HG03045 (cell line): ENCODE data around the gene COMMD1.
"Not testable (repeated sequence)": the region's sequence is repeated elsewhere in the genome, so short reads cannot be mapped to it uniquely, and the experiment has no call there.

Experiments used
- ATAC-seq: cut with Tn5 transposase; IDR thresholded peaks from one replicate; pipeline ENCODE4 v1.9.1; 2021; ENCODE audit warnings: mild to moderate bottlenecking, moderate library complexity; ENCODE audit not compliant: unreplicated experiment

The COMMD1 gene

DNA sequence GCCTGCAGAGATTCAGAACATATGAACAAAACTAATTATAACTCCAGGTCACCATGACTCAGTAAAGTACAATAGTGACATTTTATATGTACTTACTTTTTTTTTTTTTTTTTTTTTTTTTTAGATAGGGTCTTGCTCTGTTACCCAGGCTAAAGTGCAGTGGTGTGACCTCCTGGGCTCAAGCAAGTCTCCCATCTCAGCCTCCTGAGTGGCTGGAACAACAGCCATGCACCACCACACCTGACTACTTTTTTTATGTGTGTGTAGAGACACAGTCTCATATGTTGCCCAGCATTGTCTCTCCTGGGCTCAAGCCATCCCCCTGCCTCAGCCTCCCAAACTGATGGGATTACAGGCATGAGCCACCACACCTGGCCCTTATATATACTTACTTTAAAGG, 159.8 kb downstream of the COMMD1 start:
- ATAC-seq = no peak

DNA sequence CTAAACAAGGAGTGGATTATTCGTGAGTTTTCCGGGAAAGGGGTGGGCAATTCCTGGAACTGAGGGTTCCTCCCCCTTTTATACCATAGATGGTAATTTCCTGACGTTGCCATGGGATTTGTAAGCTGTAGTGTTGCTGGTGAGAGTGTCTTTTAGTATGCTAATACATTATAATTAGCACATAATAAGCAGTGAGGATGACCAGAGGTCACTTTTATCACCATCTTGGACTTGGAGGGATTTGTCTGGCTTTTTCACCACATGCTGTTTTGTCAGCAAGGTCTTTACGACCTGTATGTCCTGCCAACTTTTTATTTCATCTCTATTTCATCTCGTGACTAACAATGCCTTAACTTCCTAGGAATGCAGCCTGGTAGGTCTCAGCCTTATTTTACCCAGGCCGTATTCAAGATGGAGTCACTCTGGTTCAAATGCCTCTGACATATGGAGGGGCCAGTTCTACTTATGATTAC, 165.7 kb downstream of the COMMD1 start:
- no peak for ATAC-seq

DNA sequence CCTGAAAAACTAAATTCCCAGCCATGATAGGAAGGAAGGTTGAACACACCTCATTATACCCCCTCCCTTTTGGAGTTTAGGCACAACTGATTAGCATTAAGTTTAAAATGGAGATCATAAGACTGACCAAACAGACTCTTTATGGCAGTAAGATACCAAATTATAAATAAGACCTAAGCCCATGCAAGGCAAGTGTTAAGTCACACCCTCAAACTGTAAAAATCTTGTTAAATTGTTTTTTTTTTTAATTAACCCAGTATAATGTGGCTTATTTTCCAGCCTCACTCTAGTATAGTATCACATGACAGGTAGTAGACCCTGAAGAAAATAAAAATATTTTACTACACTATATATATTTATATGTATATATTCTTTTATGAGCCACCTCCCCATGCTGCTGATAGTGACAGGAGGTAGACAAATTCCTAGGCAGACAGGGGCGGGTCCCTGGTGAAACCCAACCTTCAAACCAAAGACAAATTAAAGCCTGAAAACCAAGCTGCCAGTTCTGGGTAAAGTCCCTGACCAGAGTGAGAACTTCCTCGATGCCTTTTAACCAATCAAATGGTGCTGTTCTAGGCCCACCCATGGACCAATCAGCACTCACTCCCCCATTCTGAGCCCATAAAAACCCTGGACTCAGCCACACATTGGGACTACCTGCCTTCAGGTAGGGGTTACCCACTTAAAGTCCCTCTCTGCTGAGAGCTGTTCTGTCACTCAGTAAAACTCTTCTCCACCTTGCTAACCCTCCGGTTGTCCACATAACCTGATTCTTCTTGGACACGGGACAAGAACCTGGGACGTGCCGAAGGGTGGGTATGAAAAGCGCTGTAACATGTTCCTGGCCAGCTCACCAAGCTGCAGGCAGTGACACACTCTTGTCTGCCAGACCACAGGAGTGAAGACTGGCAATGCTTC, 166.5 kb downstream of the COMMD1 start:
- no peak for ATAC-seq

DNA sequence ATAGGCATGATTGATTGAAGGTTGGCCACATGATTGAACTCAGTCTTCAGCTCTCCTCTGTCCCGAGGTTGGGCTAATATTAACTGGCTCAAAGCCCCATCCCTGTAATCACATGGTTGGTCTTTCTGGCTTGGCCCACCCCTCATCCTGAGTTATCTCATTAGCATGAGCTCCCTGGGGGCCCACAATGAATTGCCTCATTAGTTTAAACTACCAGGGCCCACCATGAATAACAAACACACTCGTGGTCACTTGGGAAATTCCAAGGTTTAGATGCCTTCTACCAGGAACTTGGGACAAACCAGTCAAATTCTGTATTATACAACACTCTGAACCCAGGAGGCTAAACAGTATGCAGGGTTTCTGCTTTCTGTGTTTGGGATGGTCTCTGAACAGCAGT, 168.8 kb downstream of the COMMD1 start:
- no peak for ATAC-seq

DNA sequence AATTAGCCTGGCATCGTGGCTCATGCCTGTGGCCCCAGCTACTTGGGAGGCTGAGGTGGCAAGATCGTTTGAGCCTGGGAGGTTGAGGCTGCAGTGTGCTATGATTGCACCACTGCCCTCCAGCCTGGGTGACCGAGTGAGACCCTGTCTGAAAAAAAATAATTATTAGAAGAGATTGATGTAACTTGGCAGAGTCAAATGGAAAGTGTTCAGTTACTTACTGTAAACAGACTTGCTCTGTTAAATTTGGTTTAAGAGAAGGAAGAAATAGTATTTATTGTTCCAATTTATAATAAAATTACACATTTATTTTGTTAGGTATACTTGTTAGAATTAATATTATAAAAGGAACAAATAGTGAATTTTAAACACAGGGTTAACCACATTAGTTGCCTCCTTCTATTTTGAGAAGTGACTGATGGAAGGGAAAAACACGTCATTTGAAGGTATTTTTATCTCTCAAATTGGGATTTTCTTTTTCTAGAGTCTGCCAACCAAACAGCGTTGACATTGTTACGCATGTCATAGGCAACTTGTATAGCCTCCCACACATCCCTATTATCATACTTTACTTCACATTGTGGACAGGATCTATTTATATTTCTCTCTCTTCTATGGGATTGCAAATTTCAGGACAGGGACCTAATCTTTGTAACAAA, 171.6 kb downstream of the COMMD1 start:
- no peak for ATAC-seq

DNA sequence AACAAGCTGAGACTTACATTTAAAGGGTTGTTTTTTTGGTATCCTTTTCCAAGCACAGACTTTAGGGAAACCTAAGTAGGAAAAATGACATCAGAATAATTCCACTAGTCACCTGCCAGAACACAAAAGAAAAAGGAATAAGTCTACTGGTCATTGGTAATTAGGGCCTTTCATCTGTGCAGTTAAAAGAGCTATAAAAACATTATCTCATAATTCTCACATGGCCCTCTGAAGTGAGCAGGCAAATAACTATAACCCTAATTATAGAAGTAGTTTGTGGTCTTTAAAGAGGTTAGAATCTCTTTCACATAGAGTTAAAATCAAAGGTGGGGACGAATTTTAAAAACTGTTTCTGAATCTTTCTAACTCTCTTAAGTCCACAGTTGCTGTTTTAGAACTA, 179.3 kb downstream of the COMMD1 start:
- no peak for ATAC-seq

DNA sequence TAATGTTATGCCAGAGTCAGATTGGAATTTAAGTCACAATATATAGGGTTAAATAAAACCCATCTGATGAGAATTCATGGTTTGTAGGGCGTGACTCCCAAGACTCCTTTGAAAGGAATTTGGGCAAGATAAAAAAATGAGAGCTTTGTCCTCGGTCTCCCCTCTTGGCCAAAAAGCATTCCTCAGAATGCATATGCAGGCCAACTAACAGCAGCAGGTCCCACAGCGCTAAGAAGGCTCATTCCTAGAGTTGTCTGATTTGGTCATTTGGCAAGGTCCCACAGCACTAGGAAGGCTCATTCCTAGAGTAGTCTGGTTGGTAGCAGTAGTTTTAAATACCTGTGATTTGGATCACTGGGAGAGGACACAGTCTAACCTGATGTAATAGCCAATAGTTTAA, 184.2 kb downstream of the COMMD1 start:
- ATAC-seq = no peak

DNA sequence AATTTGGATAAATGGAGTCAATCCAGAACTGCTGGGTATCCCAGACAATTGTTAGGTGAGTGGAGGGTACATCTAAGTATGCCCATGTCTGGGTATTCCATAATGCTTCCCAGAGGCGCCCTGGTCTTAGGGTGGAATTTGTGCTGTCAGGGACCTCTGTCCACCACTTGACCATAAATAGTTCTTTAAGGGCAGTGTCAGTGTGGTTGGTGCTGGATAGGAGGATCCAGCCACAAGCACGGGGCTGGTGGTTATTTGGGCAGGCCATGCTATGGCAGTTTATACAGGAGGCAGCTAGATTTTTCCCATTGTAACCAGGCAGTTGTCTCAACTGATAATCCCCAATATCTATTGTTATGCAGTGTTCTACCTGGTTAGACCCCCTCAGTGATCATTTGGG, 186.0 kb downstream of the COMMD1 start:
- ATAC-seq = no peak

DNA sequence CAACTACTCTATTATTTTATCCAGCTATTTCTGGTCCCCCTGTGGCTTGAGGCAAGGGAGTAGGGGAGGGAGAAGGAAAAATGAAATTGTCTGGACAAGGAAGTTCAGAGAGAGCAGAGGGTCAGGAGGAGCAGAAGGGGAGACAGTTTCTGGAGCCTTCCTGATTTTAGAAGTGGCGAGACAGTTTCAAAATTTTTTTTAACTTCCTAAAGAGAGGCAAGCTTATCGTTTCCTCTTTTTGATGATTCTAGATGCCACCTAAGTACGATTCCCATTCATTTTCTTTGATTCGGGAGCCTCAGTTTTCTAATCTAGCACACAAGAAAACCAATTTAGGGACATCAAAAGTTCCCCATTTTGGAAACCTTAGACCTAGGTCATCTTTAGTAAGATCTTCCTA, 193.6 kb downstream of the COMMD1 start:
- ATAC-seq = peak; percentile 15

DNA sequence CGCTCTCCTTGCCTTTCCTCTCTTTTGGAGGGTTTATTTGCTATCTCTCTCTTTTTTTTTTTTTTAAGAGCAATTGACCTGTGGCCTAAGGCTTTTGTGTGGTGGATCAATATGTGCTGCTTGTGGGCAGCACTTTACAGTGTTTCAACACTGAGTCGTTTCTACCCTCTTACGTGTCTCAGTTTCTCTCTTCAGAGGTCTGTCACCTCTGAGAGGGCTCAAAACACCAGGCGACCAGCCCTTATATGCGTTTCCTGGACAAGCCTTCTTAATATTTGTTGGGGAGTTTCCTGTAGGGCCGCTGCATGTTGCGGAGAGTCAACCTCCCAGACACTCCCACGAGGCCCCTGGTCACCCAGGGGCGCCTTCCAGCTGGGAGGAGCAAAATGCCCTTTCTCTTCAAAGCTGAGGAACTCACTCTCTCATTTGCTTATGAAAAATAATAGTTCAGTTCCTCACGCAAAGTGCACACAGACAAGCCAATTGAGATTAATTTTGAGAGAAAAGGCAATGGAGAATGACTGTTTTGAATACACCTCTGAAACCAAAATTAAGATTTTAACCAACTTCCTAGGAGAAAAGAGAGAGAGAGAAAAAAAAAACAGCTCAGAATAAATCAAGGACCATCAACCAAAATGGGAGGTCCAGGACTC, 194.2 kb downstream of the COMMD1 start:
- peak; percentile 87 for ATAC-seq

DNA sequence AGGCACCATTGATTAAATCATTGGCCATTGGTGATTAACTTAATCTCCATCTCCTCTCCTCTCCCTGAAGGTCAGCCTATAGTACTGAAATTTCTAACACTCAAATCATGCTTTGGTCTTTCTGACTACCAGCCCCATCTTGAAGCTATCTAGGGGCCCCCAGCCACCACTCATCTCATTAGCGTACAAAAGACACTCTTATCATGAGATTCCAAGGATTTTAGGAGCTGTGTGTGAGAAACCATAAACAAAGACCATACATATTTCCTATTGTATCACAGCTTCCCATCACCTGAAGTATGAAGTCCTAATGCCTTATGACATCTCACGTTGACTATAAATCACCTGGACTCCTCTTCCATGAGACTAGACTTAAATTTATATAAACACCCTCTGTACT, 196.4 kb downstream of the COMMD1 start:
- no peak for ATAC-seq

DNA sequence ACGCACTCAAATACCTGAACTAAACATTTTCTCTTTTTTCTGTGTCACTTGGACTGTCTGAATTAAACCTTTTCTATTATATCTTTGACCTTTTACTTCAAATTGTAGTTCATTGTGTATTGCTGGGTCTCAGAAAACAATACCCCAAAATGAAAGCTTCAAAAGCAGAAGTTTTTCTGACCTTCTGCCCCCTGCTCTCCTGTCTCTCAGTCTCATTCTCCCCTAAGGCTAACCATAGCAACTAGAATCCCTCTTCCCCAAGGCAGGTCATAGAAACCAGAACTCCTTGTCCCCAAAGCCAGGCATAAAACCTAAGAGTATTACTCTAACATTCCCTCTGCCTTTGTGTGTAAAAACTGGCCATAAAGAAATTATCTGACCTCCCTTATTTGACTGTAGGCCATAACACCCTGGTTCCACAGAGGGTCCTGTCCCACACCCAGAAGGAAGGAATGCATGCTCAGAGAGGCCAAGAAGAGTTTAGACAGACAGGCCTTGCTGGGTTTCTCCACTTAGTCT, 197.0 kb downstream of the COMMD1 start:
- no peak for ATAC-seq

DNA sequence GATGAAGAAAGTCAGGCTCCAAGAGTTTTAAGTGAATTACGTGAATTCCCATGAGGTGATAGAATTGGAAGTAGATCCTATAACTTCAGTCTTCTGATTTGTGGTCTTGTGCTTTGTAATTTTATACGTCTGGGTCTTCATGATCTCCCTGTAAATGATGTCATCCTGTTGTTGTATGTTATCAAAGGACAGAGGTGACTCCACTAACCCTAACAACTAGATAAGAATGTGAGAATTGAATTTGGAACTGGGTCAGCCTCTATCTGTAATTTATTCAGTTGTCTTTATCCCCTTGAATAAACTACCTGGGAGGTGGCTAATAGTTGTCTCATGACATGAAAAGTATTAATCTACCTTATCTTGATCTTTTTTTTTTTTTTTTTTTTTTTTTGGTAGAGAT, 204.1 kb downstream of the COMMD1 start:
- no peak for ATAC-seq

DNA sequence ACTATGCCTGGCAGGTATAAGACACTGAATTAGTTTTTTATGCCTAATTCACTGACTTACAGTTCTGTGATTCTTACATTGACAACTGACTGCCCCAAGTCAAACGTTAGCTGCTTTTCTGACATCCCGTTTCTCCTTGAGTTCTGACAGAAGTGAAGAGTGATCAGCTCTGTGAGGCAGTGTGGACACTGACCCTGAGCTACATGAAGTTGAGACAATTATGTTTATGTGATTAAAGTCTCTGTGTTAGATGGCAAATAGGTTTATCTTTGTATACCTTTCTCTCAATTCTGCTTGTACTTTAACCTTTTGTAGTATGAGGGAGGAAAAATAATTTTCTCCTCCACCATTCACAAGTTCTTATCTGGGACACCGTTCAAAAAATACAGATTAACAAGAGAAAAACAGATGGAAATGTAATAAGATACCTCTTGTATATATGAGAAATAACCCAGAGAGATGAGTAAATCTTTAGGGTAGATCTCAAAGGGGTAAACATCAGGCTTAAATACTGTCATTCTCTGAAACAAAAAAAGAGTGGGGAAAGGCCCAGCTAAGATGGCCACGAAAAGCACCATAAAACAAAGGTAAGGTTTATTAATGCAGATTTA, 205.0 kb downstream of the COMMD1 start:
- no peak for ATAC-seq

DNA sequence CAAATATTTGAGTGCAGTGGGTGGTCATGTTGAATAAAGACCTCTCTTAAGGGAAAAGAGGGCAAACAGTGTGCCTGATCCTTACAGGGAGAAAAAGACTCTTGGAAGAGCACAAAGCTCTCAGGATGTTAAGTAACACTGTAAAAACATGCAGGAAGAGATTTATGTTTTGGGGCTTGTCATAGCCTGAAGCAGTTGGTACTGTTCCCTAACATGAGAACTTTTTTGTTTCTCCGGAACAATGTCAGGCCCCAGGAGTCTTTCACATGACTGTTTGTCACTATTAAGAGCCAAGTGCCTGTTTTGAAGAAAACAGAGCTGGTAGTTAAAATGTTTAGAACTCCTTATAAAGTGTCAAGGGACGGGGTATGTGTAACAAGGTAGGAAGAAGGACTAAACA, 206.7 kb downstream of the COMMD1 start:
- ATAC-seq = no peak

DNA sequence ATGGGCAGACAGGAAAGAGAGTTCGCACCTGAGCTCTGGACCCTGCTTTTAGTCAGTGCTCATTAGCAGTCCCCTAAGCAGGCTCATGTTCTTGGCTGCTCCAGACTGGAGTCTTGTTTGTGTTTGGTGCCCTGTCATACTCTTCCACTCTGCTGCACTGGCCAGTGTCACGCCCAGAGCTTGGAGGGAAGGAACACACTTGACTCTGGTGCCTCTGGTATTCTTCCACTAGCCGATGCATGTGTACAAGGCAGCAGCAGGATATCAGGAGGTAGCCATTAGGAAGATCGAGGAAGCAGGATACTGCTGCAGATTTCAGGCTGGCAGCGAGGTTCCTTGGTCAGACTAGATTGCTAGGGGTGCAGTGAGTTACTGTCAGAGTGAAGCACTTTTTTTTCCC, 209.1 kb downstream of the COMMD1 start:
- ATAC-seq = no peak

DNA sequence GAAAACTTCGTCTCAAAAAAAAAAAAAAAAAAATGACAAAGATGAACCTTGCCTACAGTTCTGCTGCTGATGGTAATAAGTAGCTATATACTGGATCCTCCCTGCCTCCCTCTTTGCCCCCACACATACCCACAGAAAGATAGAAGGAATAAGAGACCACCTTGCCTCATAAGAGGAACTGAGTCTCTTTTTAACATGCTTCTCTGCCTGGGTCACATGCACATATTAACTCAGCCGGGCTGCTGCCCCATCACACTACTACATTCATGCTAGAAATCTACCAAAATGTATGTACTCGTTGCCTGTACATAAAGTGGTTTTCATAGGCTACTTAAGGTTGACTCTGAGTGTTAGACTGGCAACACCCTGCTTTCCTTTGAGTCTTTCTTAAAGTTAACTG, 211.5 kb downstream of the COMMD1 start:
- ATAC-seq = no peak

DNA sequence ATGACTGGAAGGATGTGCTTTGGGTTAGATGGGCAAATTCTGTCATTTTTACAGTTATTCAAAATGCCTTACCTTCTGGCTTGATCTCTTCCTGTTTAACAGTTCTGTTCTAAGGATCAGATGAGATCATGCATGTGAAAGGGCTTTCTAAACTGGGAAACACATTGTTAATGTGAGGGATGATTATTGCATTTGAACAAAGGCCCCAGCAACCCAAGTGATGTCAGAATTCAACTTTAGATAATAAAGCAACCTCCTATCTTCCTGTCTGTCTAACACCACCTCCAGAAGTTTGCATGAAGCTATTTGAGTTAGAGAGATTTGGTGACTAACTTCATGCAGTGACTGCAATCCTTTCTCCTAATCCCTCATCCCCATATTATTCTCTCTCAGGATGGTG, 212.7 kb downstream of the COMMD1 start:
- no peak for ATAC-seq

DNA sequence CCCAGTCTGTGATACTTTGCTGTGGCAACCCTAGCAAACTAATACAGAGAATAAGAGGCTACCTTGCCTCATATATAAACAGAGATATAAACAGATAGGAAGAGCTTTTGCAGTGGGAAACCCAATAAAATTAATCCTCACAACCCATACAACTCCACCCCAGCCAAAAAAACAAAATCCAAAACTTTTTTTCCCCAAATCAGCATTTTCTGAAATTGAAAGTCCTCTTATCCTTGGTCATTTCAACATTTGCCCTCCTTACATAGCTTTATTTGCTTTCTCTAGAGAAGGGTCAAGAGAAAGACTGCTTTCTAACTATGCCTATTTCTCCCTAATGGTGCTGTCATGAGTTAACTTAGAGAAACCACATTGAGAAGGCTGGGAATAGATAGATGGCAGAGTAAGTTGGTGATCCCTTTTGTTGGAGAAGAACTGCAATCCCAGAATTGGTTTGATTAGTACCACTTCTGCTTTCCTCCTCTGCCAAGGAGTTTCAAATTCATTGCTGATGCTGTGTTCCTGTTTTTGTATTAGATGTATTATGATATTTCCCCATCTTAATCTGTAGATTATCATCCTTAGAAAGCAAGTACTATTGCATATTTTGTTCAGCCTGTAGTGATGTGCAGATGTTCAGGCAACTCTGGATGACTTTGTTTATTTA, 214.0 kb downstream of the COMMD1 start:
- ATAC-seq = no peak

DNA sequence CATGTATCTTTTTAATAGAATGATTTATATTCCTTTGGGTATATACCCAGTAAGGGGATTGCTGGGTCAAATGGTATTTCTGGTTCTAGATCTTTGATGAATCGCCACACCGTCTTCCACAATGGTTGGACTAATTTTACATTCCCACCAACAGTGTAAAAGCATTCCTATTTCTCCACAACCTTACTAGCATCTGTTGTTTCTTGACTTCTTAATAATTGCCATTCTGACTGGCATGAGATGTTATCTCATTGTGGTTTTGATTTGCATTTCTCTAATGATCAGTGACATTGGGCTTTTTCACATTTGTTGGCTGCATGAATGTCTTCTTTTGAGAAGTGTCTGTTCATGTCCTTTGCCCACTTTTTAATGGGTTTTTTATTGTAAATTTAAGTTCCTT, 220.8 kb downstream of the COMMD1 start:
- ATAC-seq = not testable (repeated sequence)
